ENCODE data around the gene CCNH.

Gene CCNH

GRCh38 chr5:87403899-87404298 lies 8.8 kb downstream of the CCNH start:
- DNase-seq (ENCODE audit: extremely low read depth in 1 of 2, low read depth in 1 of 2), result no peak

- no peak for DNase-seq (ENCODE audit: extremely low read depth in 1 of 2, low read depth in 1 of 2)
Observed at GRCh38 chr5:87403409-87403808, 9.3 kb downstream of the CCNH start.

GRCh38 chr5:87401626-87402025 lies 11.1 kb downstream of the CCNH start:
- DNase-seq (ENCODE audit: extremely low read depth in 1 of 2, low read depth in 1 of 2), result no peak

GRCh38 chr5:87400305-87400899 lies 12.3 kb downstream of the CCNH start:
- no peak for DNase-seq (ENCODE audit: extremely low read depth in 1 of 2, low read depth in 1 of 2)

- DNase-seq (ENCODE audit: extremely low read depth in 1 of 2, low read depth in 1 of 2), result no peak
Observed at GRCh38 chr5:87399720-87400119, 13.0 kb downstream of the CCNH start.

- no peak for DNase-seq (ENCODE audit: extremely low read depth in 1 of 2, low read depth in 1 of 2)
Observed at GRCh38 chr5:87398981-87399614, 13.6 kb downstream of the CCNH start.

GRCh38 chr5:87394411-87395165 lies 18.1 kb downstream of the CCNH start:
- DNase-seq (ENCODE audit: extremely low read depth in 1 of 2, low read depth in 1 of 2), result no peak

GRCh38 chr5:87393331-87393730 lies 19.4 kb downstream of the CCNH start:
- DNase-seq (ENCODE audit: extremely low read depth in 1 of 2, low read depth in 1 of 2), result no peak

GRCh38 chr5:87392801-87393200 lies 19.9 kb downstream of the CCNH start:
- DNase-seq (ENCODE audit: extremely low read depth in 1 of 2, low read depth in 1 of 2), result no peak

GRCh38 chr5:87392170-87392569 lies 20.6 kb downstream of the CCNH start:
- DNase-seq (ENCODE audit: extremely low read depth in 1 of 2, low read depth in 1 of 2), result no peak

GRCh38 chr5:87390576-87391199 lies 22.0 kb downstream of the CCNH start:
- no peak for DNase-seq (ENCODE audit: extremely low read depth in 1 of 2, low read depth in 1 of 2)

- no peak for DNase-seq (ENCODE audit: extremely low read depth in 1 of 2, low read depth in 1 of 2)
Observed at GRCh38 chr5:87390075-87390474, 22.7 kb downstream of the CCNH start.

- DNase-seq (ENCODE audit: extremely low read depth in 1 of 2, low read depth in 1 of 2), result no peak
Observed at GRCh38 chr5:87389296-87390034, 23.3 kb downstream of the CCNH start.

GRCh38 chr5:87388129-87388528 lies 24.6 kb downstream of the CCNH start:
- DNase-seq (ENCODE audit: extremely low read depth in 1 of 2, low read depth in 1 of 2), result no peak

- DNase-seq (ENCODE audit: extremely low read depth in 1 of 2, low read depth in 1 of 2), result no peak
Observed at GRCh38 chr5:87385802-87386201, 26.9 kb downstream of the CCNH start.

- DNase-seq (ENCODE audit: extremely low read depth in 1 of 2, low read depth in 1 of 2), result no peak
Observed at GRCh38 chr5:87383216-87383615, 29.5 kb downstream of the CCNH start.

- DNase-seq (ENCODE audit: extremely low read depth in 1 of 2, low read depth in 1 of 2), result no peak
Observed at GRCh38 chr5:87382224-87382623, 30.5 kb downstream of the CCNH start.

- no peak for DNase-seq (ENCODE audit: extremely low read depth in 1 of 2, low read depth in 1 of 2)
Observed at GRCh38 chr5:87372705-87373104, 40.0 kb downstream of the CCNH start.

GRCh38 chr5:87369431-87369830 lies 43.3 kb downstream of the CCNH start:
- no peak for DNase-seq (ENCODE audit: extremely low read depth in 1 of 2, low read depth in 1 of 2)

- DNase-seq (ENCODE audit: extremely low read depth in 1 of 2, low read depth in 1 of 2), result no peak
Observed at GRCh38 chr5:87368601-87369000, 44.1 kb downstream of the CCNH start.

- DNase-seq (ENCODE audit: extremely low read depth in 1 of 2, low read depth in 1 of 2), result no peak
Observed at GRCh38 chr5:87367243-87367642, 45.5 kb downstream of the CCNH start.
